ENCODE results near the gene OR10J4.

- TF ChIP-seq CTCF (IDR thresholded peaks at IDR 0.05) (no peak), POLR2A (IDR thresholded peaks at IDR 0.05) (no peak)
These were observed 25.2 kb upstream of the OR10J4 start for GRCh38 chr1:159406821-159407220.
